GM19043 (cell line): ENCODE data around the gene MTF2.
"Not testable (repeated sequence)": the region's sequence is repeated elsewhere in the genome, so short reads cannot be mapped to it uniquely, and the experiment has no call there.

ENCODE experiments used
- ATAC-seq: cut with Tn5 transposase; IDR thresholded peaks from one replicate; pipeline ENCODE4 v1.9.1; 2021; ENCODE audit warnings: low read depth; ENCODE audit not compliant: unreplicated experiment

Gene MTF2

GRCh38 chr1:93137604-93138292, 58.7 kb downstream of the MTF2 start:
- no peak for ATAC-seq

GRCh38 chr1:93140106-93140505, 61.0 kb downstream of the MTF2 start:
- ATAC-seq: no peak

GRCh38 chr1:93142161-93142560, 63.1 kb downstream of the MTF2 start:
- ATAC-seq: no peak

GRCh38 chr1:93143136-93143535, 64.1 kb downstream of the MTF2 start:
- no peak for ATAC-seq

GRCh38 chr1:93143769-93144168, 64.7 kb downstream of the MTF2 start:
- ATAC-seq: no peak

- ATAC-seq: no peak
Measured at GRCh38 chr1:93148001-93148400, 68.9 kb downstream of the MTF2 start.

- ATAC-seq: no peak
Measured at GRCh38 chr1:93150729-93151128, 71.6 kb downstream of the MTF2 start.

- ATAC-seq: no peak
Measured at GRCh38 chr1:93151474-93151873, 72.4 kb downstream of the MTF2 start.

- ATAC-seq: no peak
Measured at GRCh38 chr1:93152835-93153234, 73.8 kb downstream of the MTF2 start.

GRCh38 chr1:93154898-93155297, 75.8 kb downstream of the MTF2 start:
- no peak for ATAC-seq

GRCh38 chr1:93155335-93155734, 76.3 kb downstream of the MTF2 start:
- ATAC-seq: no peak

GRCh38 chr1:93159337-93159736, 80.3 kb downstream of the MTF2 start:
- no peak for ATAC-seq

- ATAC-seq: not testable (repeated sequence)
Measured at GRCh38 chr1:93163314-93163713, 84.2 kb downstream of the MTF2 start.

GRCh38 chr1:93164816-93165215, 85.7 kb downstream of the MTF2 start:
- ATAC-seq: no peak

- not testable (repeated sequence) for ATAC-seq
Measured at GRCh38 chr1:93165895-93166294, 86.8 kb downstream of the MTF2 start.

GRCh38 chr1:93167006-93167405, 87.9 kb downstream of the MTF2 start:
- no peak for ATAC-seq

GRCh38 chr1:93170141-93170678, 91.1 kb downstream of the MTF2 start:
- not testable (repeated sequence) for ATAC-seq

GRCh38 chr1:93171549-93172034, 92.5 kb downstream of the MTF2 start:
- no peak for ATAC-seq

GRCh38 chr1:93172778-93173177, 93.7 kb downstream of the MTF2 start:
- no peak for ATAC-seq

- not testable (repeated sequence) for ATAC-seq
Measured at GRCh38 chr1:93174638-93175037, 95.6 kb downstream of the MTF2 start.

- ATAC-seq: no peak
Measured at GRCh38 chr1:93177991-93178390, 98.9 kb downstream of the MTF2 start.

GRCh38 chr1:93178418-93178817, 99.3 kb downstream of the MTF2 start:
- ATAC-seq: no peak
